ENCODE data around the gene MAP7D3. TPM values are rescaled to one million over a fixed set of nuclear protein-coding genes. Genes with fewer than 3 reads are reported as not detected.
A peak's percentile ranks its signal among the peaks of the same experiment; 100 is the strongest.

MAP7D3 gene
- total RNA-seq, 2 donors from 2014 or later, result 6.7 to 12.2 TPM

DNA sequence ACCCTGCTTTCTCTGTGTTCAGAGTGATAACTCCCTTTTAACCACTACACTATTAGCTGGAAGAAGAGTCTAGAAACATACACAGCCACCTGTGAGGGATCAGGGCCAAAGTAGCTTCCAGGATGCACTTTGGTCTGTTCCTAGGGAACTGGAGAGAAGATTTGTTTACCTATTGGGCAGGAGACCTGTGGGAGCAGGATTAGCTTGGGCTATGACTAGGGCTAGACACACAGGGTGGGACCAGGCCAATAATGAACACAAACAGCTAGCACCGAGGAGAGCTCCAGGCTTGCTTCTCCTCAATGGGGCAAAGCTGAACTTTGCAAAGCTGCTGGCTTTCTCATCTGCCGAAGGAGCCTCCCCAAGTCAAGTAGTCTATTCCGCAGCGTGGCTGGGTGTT lies 24.4 kb upstream of the MAP7D3 start:
- H3K4me1 ChIP-seq, result no peaks in the 10 kb centered on the region
- no peaks in the 10 kb centered on the region for H3K36me3 ChIP-seq (replicated peaks in 1 of 2; ENCODE audit: insufficient read depth in 1 of 2, low read depth in 2 of 2)
- no peaks in the 10 kb centered on the region for H3K9me3 ChIP-seq
- 88% methylated on average over 4 of the region's 4 CpGs; no CpG with 5 or more reads in 1 of the 2 donors for WGBS, 2 donors
- no peaks in the 10 kb centered on the region for H3K27me3 ChIP-seq
- intact Hi-C loops (cut with DNase I), result no loop called here
- TF ChIP-seq CTCF (IDR thresholded peaks at IDR 0.05) (no peak), POLR2A (IDR thresholded peaks at IDR 0.05) (no peak)
- no peak overlapping the region for H3K27ac ChIP-seq
- H3K4me3 ChIP-seq, result no peak overlapping the region
- no peak for ATAC-seq
- DNase-seq, result no peak

GRCh38 chrX:136273986-136274385 lies 22.8 kb upstream of the MAP7D3 start:
- no peaks in the 10 kb centered on the region for H3K4me1 ChIP-seq
- TF ChIP-seq CTCF (IDR thresholded peaks at IDR 0.05) (no peak), POLR2A (IDR thresholded peaks at IDR 0.05) (no peak)
- DNase-seq (peak in 3 of 4 donors; percentile 11 to 23 (median 12)), ATAC-seq (peak; percentile 50)
- 13 to 18% methylated on average over 1 of the region's 1 CpG for WGBS, 2 donors
- H3K27me3 ChIP-seq, result no peaks in the 10 kb centered on the region
- no peak overlapping the region for H3K27ac ChIP-seq
- no peak overlapping the region for H3K4me3 ChIP-seq
- intact Hi-C loops (cut with DNase I), result no loop called here
- no peaks in the 10 kb centered on the region for H3K36me3 ChIP-seq (replicated peaks in 1 of 2; ENCODE audit: insufficient read depth in 1 of 2, low read depth in 2 of 2)
- H3K9me3 ChIP-seq, result no peaks in the 10 kb centered on the region

DNA sequence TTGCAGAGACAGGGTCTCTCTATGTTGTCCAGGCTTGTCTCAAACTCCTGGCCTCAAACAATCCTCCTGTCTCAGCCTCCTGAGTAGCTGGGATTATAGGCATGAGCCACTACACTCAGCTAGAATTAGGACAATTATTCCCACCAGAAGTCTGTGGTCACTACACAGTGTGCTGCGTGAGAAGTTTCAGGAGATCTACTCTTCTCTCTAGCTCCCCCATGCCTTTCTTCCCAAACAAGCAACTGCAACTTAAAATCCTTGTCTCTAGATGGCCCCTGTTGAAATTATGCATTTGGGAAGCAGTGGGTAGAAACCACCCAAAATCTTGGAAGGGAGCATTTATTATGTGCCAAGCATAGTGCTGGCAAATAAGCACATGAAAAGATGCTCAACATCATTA lies 21.1 kb upstream of the MAP7D3 start:
- Histone ChIP-seq H3K36me3 (replicated peaks in 1 of 2; ENCODE audit: insufficient read depth in 1 of 2, low read depth in 2 of 2) (no peaks in the 10 kb centered on the region), H3K4me1 (no peaks in the 10 kb centered on the region), H3K4me3 (no peak overlapping the region), H3K9me3 (no peaks in the 10 kb centered on the region), H3K27ac (no peak overlapping the region), H3K27me3 (no peaks in the 10 kb centered on the region)
- ATAC-seq (no peak), DNase-seq (no peak)
- intact Hi-C loops (cut with DNase I), result no loop called here
- TF ChIP-seq POLR2A (IDR thresholded peaks at IDR 0.05) (no peak), CTCF (IDR thresholded peaks at IDR 0.05) (no peak)
- 9 to 40% methylated on average over 1 of the region's 1 CpG for WGBS, 2 donors

DNA sequence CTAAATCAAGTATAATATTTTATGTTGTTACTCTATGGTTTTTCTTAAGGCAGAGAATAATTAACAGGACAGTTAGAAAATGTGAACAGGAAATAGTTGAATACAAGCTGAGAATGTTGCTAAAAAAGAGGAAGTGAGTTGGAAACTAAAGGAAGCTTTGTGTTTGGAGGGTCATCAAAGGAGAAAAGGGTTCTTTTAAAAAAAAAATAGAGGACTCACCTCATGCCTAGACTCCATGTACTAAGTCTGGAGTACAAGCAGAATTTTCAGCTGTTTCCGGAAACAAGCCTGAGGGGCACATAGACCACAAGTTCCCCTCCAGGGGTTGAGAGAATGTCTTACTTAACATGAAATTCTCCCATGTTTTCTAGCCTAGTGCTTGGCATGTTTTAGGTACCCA lies 20.1 kb upstream of the MAP7D3 start:
- 67 to 75% methylated on average over 1 of the region's 1 CpG for WGBS, 2 donors
- no peak for ATAC-seq
- TF ChIP-seq POLR2A (IDR thresholded peaks at IDR 0.05), result no peak
- no peak for TF ChIP-seq CTCF (IDR thresholded peaks at IDR 0.05)
- DNase-seq, result no peak
- Histone ChIP-seq H3K27me3 (no peaks in the 10 kb centered on the region), H3K9me3 (no peaks in the 10 kb centered on the region), H3K36me3 (replicated peaks in 1 of 2; ENCODE audit: insufficient read depth in 1 of 2, low read depth in 2 of 2) (no peaks in the 10 kb centered on the region), H3K4me3 (no peak overlapping the region), H3K27ac (no peak overlapping the region), H3K4me1 (no peaks in the 10 kb centered on the region)
- intact Hi-C loops (cut with DNase I), result no loop called here

DNA sequence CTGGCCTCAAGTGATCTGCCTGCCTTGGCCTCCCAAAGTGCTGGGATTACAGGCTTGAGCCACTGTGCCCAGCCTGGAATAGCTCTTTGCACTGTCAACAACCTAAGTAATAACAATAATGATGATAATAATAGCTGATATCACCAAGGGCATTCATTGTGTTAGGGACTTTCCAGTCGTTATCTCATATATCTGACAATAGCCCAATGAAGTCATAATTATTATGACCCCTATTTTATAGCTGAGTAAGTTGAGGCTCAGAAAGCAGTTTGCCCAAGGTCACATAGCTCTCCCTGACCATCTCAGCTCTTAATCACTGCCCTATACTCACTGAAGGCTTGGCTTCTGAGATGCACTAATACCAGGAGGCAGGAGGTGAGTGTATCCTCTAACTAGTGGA lies 18.7 kb upstream of the MAP7D3 start:
- no peak for DNase-seq
- no peak overlapping the region for H3K4me3 ChIP-seq
- no peaks in the 10 kb centered on the region for H3K4me1 ChIP-seq
- TF ChIP-seq CTCF (IDR thresholded peaks at IDR 0.05), result no peak
- TF ChIP-seq POLR2A (IDR thresholded peaks at IDR 0.05), result no peak
- no peak overlapping the region for H3K27ac ChIP-seq
- H3K9me3 ChIP-seq, result no peaks in the 10 kb centered on the region
- intact Hi-C loops (cut with DNase I), result no loop called here
- ATAC-seq, result no peak
- no peaks in the 10 kb centered on the region for H3K27me3 ChIP-seq
- H3K36me3 ChIP-seq (replicated peaks in 1 of 2; ENCODE audit: insufficient read depth in 1 of 2, low read depth in 2 of 2), result no peaks in the 10 kb centered on the region
- WGBS, 2 donors, result 56 to 67% methylated on average over 1 of the region's 1 CpG
